ENCODE data around the gene KRTAP5-6. TPM values are rescaled to one million over a fixed set of nuclear protein-coding genes. Genes with fewer than 3 reads are reported as not detected.

KRTAP5-6 gene
- total and polyA plus RNA-seq, 10 donors, result not detected

DNA sequence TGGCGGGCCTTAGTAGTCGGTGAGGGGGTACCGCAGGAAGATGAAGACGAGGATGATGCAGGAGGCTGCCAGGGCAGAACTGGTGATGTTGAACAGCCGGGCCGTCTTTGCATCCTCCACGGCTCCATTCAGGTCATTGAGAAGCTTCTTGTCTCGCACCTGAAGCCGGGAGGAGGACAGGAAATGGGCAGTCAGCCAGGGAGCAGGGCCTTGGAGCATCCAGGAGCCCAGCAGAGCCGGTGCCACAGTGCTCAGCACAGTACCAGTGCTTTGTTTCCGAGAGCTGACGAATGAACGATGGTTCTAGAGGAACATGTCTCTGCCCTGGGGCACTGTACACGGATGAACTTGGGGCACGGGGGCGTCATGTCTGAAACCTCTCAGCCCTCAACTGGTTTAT, 38.3 kb downstream of the KRTAP5-6 start:
- 79 to 92% (median 86%) methylated on average over 16 of the region's 16 CpGs for WGBS, 5 donors
- TF ChIP-seq CTCF (IDR thresholded peaks at IDR 0.05 in 8 of 11, conservative IDR thresholded peaks at IDR 0.05 in 3 of 11), result no peak
- H3K4me1 ChIP-seq, result peaks cover 0 to 15% (median 11%) of the 10 kb centered on the region in 6 donors
- no peak overlapping the region for H3K4me3 ChIP-seq
- intact Hi-C loops (cut with DNase I; ENCODE audit: low total_unique reads), result no loop called here
- H3K9me3 ChIP-seq, result peaks cover 0 to 29% (median 19%) of the 10 kb centered on the region in 8 donors
- H3K36me3 ChIP-seq, result no peaks in the 10 kb centered on the region
- peaks cover 0 to 41% (median 4%) of the 10 kb centered on the region in 7 donors for H3K27me3 ChIP-seq (replicated peaks in 1 of 7)
- peak; percentile 38 for DNase-seq
- H3K27ac ChIP-seq, result no peak overlapping the region

DNA sequence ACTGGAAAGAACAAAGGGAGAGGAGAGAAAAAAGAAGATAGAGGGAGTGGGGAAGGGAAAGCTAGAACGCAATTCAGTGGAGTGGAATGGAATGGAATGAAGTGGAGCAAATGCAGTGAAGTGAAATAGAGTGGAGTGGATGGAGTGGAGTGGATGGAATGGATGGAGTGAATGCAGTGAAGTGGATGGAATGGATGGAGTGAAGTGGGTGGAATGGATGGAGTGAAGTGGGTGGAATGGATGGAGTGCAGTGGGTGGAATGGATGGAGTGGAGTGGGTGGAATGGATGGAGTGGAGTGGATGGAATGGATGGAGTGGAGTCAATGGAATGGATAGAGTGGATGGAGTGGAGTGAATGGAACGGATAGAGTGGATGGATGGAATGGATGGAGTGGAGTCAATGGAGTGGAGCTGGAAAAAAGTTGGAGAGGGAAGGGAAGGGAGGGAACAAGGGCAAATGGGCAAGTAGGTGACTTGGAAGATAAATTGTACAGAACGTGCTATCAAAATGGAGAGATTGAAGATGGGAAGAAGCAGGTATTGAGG, 39.5 kb downstream of the KRTAP5-6 start:
- TF ChIP-seq CTCF (IDR thresholded peaks at IDR 0.05 in 8 of 11, conservative IDR thresholded peaks at IDR 0.05 in 3 of 11) (no peak), POLR2AphosphoS5 (IDR thresholded peaks at IDR 0.05) (peak in 1 of 3 donors; percentile 3)
- Histone ChIP-seq H3K9me3 (peaks cover 0 to 29% (median 19%) of the 10 kb centered on the region in 8 donors), H3K4me3 (no peak overlapping the region), H3K4me1 (peaks cover 0 to 15% (median 10%) of the 10 kb centered on the region in 6 donors), H3K27me3 (replicated peaks in 1 of 7) (peaks cover 0 to 36% (median 4%) of the 10 kb centered on the region in 7 donors), H3K27ac (no peak overlapping the region), H3K36me3 (no peaks in the 10 kb centered on the region)
- 62 to 75% (median 72%) methylated on average over 3 of the region's 3 CpGs for WGBS, 5 donors
- intact Hi-C loops (cut with DNase I; ENCODE audit: low total_unique reads), result no loop called here
- no peak for DNase-seq

DNA sequence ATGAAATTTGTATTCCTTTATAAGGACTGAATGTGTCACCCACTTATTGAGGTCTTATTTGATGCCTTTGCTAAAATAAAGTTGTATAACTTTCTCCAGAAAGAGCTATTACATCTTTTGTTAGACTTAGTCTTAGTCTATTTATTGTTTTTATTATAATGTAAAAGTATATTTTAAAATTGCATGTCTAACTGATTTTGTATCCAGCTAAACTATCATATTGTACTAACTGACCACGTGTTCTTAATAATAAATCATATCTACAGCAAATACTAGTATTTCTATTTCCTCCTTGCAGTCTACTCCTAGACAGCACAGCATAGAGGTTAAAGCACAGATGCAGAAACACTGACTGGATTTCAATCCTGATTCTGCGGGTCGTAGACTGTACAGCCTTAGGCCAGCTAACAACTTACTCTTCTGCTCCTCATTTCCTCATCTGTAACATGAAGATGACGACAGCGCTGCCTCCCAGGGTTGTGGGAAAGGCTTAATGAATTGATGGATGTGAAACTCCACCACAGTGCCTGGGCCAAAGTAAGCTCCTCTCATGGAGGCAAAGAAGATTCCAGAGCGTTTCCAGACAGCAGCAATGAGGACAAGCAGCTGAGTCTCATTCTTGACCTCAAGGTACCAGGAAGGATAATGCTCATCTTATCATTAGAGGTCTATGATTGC, 40.2 kb downstream of the KRTAP5-6 start:
- 80 to 91% (median 83%) methylated on average over 6 of the region's 6 CpGs for WGBS, 5 donors
- intact Hi-C loops (cut with DNase I; ENCODE audit: low total_unique reads), result no loop called here

GRCh38 chr11:1738380-1738779, 41.4 kb downstream of the KRTAP5-6 start:
- Histone ChIP-seq H3K27me3 (replicated peaks in 1 of 7) (peaks cover 0 to 21% (median 1%) of the 10 kb centered on the region in 7 donors), H3K4me3 (no peak overlapping the region), H3K4me1 (peaks cover 0 to 14% (median 10%) of the 10 kb centered on the region in 6 donors), H3K36me3 (no peaks in the 10 kb centered on the region), H3K27ac (no peak overlapping the region), H3K9me3 (peaks cover 0 to 29% (median 19%) of the 10 kb centered on the region in 8 donors)
- peak in 2 of 3 donors; percentile 57 to 83 for TF ChIP-seq POLR2AphosphoS5 (IDR thresholded peaks at IDR 0.05)
- TF ChIP-seq CTCF (IDR thresholded peaks at IDR 0.05 in 8 of 11, conservative IDR thresholded peaks at IDR 0.05 in 3 of 11), result no peak
- TF ChIP-seq POLR2A (IDR thresholded peaks at IDR 0.05), result no peak
- peak; percentile 34 for DNase-seq
- 91 to 97% (median 94%) methylated on average over 10 of the region's 10 CpGs for WGBS, 5 donors
- intact Hi-C loops (cut with DNase I; ENCODE audit: low total_unique reads), result no loop called here

More for the DNA sequence above, 40.2 kb downstream of the KRTAP5-6 start:
- Histone ChIP-seq H3K4me1 (peaks cover 0 to 15% (median 10%) of the 10 kb centered on the region in 6 donors), H3K4me3 (no peak overlapping the region), H3K27ac (no peak overlapping the region), H3K9me3 (peaks cover 0 to 29% (median 19%) of the 10 kb centered on the region in 8 donors), H3K27me3 (replicated peaks in 1 of 7) (peaks cover 0 to 33% (median 4%) of the 10 kb centered on the region in 7 donors), H3K36me3 (no peaks in the 10 kb centered on the region)
- TF ChIP-seq POLR2A (IDR thresholded peaks at IDR 0.05) (no peak), POLR2AphosphoS5 (IDR thresholded peaks at IDR 0.05) (peak in 1 of 3 donors; percentile 27)
- no peak for DNase-seq

Data from spleen (tissue), 11 donors.